Measurements from ENCODE around the gene NMNAT3.

Gene NMNAT3

DNA sequence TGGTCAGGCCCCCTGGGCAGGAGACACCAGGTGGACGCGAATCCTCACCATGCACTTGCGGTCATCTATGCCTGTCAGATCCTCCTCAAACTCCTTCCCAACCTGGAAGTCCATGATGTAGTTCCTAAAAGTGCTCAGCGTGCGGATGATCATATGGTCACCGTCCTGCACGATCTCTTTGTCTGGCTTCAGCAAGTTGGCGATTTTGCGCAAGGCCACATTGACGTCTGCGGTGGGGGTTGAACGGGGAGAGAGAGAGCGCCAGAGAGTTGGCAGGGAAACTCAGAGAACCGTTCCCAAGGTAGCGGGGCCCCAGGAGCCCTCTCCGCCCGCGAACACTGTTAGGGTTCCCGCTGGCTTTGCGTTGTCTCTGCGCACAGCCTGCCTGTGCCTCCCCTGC lies 139.0 kb downstream of the NMNAT3 start:
- Histone ChIP-seq H3K9me3 (ENCODE audit: control insufficient read depth, low read depth, low read length) (no peaks in the 10 kb centered on the region), H3K4me3 (ENCODE audit: low read length) (peak overlapping the region; percentile 83), H3K27ac (ENCODE audit: low read length) (no peak overlapping the region), H3K9ac (ENCODE audit: low read length) (peak overlapping the region; percentile 86), H3K27me3 (ENCODE audit: control insufficient read depth, insufficient read depth, low read length) (peaks cover 36% of the 10 kb centered on the region), H3K36me3 (ENCODE audit: control insufficient read depth, low read depth, low read length) (no peaks in the 10 kb centered on the region), H3K4me1 (ENCODE audit: control insufficient read depth, low read depth, low read length) (peaks cover 32% of the 10 kb centered on the region)

DNA sequence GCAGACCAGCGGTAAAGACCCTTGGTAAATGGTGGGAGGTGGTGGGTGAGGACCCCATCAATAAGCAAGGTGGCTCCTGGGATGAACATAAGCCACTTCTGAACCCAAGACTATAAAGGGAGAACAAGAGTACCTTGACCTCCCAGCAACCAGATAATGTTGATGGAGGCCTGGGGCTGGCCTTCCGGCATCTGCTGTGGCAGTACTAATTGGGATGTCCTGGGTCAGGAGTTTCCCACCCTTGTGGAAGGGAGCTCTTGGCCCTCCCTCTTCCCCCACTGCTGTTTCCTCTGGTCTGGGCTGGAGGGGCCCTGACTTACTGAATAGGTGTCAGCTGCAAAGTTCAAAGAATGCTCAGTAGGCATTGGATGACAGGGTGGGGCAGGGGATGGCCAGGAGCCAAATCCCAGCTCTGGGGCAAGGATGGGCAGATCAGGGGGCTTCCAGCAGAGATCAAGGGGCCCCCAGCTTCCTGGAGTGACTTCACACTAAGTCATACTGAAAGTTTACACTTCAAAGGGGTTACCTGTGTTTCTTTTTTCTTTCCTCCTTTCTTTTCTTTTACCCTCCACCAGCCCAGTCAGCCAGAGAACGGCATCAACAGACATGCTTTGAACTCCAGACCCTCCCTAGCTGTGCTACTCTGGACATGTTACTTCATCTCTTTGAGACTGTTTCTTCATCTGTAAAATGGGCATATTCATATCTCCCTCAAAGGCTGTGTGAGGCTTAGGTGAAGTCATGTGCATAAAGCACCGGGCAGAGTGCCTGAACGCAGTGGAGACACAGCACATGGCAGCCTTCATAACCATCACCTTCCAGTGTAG lies 139.8 kb downstream of the NMNAT3 start:
- Histone ChIP-seq H3K4me3 (ENCODE audit: low read length) (peak overlapping the region; percentile 83), H3K27ac (ENCODE audit: low read length) (no peak overlapping the region), H3K36me3 (ENCODE audit: control insufficient read depth, low read depth, low read length) (no peaks in the 10 kb centered on the region), H3K9ac (ENCODE audit: low read length) (no peak overlapping the region), H3K4me1 (ENCODE audit: control insufficient read depth, low read depth, low read length) (peaks cover 35% of the 10 kb centered on the region), H3K27me3 (ENCODE audit: control insufficient read depth, insufficient read depth, low read length) (peaks cover 36% of the 10 kb centered on the region), H3K9me3 (ENCODE audit: control insufficient read depth, low read depth, low read length) (no peaks in the 10 kb centered on the region)

DNA sequence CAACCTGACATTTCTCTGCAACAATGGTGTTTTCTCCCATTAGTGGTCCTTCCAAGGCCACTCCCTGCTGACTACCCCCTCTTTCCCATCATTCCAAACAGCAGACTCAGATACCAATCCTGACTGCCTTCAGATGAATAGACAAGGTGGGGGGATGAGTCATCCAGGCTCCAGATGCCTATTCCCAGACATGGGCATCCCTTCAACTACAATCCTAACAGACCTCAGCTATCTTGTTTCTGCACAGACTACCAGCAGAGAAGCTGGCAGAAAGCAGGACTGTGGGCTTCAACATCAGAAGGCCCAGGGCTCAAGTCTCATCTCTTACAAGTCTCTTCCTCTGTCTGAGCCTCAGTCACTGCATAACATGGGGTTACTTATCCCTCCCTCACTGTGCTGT lies 140.4 kb downstream of the NMNAT3 start:
- H3K27ac ChIP-seq (ENCODE audit: low read length), result no peak overlapping the region
- H3K4me1 ChIP-seq (ENCODE audit: control insufficient read depth, low read depth, low read length), result peaks cover 41% of the 10 kb centered on the region
- no peaks in the 10 kb centered on the region for H3K36me3 ChIP-seq (ENCODE audit: control insufficient read depth, low read depth, low read length)
- no peak overlapping the region for H3K9ac ChIP-seq (ENCODE audit: low read length)
- H3K27me3 ChIP-seq (ENCODE audit: control insufficient read depth, insufficient read depth, low read length), result peaks cover 36% of the 10 kb centered on the region
- no peak overlapping the region for H3K4me3 ChIP-seq (ENCODE audit: low read length)
- H3K9me3 ChIP-seq (ENCODE audit: control insufficient read depth, low read depth, low read length), result no peaks in the 10 kb centered on the region

DNA sequence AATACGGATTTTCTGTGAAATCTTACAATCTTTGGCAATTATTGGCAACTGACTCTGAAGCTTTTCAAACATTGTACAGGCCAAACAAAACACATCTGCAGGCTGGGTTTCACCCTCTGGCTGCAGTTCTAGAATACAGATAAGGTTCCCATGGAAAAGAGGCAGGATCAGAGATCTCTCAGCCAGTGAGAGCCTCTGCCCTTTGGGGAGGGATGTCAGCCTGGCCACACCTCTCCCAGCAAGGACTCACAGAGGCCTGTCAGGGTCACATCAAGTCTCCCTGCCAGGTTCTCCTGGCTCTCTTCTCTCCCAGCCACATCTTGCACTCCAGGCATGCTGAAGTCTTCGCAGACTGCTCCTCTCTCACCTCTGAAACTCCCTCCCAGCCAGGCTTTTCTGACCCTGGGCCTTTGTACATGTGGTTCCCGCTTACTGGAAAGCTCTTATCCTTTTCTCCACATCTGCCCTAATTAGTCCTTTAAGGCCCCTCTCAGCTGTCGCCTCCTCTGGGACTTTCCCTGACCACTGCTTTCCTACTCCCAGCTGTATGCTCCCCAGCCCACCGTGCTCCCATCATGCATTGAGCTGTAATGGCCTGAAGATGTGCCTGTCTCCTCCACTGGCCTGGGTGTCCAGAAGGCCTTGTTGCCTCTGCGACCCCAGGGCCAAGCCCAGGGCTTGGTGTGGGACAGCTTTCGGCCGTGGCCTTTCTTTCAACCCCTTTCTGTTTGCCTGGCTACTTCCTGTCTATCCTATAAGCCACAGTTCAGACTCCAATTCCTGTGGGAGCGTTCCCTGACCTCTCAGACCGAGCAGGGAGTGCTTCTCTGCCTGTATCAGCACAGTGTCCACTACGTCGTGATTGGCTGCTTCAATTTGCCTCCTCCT lies 142.5 kb downstream of the NMNAT3 start:
- Histone ChIP-seq H3K27ac (ENCODE audit: low read length) (no peak overlapping the region), H3K9ac (ENCODE audit: low read length) (no peak overlapping the region), H3K4me3 (ENCODE audit: low read length) (no peak overlapping the region)

DNA sequence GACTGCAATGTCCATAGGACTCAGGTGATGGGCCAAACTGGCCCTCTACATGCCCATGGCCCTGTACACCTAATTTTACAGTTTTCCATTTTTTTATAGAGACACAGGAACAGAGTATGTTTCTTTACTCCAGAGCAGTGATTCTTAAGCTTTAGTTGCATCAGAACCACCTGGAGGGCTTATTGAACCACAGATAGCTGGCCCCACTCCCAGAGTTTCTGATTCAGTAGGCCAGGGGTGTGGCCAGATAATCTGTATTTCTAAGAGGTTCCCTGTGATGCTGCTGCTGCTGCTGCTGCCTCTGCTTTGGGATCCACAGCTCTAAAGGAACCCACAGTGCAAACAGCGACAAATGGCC lies 143.3 kb downstream of the NMNAT3 start:
- Histone ChIP-seq H3K27ac (ENCODE audit: low read length) (no peak overlapping the region), H3K4me1 (ENCODE audit: control insufficient read depth, low read depth, low read length) (peaks cover 44% of the 10 kb centered on the region), H3K27me3 (ENCODE audit: control insufficient read depth, insufficient read depth, low read length) (peaks cover 21% of the 10 kb centered on the region), H3K9me3 (ENCODE audit: control insufficient read depth, low read depth, low read length) (no peaks in the 10 kb centered on the region), H3K36me3 (ENCODE audit: control insufficient read depth, low read depth, low read length) (no peaks in the 10 kb centered on the region), H3K9ac (ENCODE audit: low read length) (no peak overlapping the region), H3K4me3 (ENCODE audit: low read length) (no peak overlapping the region)

More for the DNA sequence above, 142.5 kb downstream of the NMNAT3 start:
- peaks cover 21% of the 10 kb centered on the region for H3K27me3 ChIP-seq (ENCODE audit: control insufficient read depth, insufficient read depth, low read length)
- no peaks in the 10 kb centered on the region for H3K9me3 ChIP-seq (ENCODE audit: control insufficient read depth, low read depth, low read length)
- peaks cover 44% of the 10 kb centered on the region for H3K4me1 ChIP-seq (ENCODE audit: control insufficient read depth, low read depth, low read length)
- no peaks in the 10 kb centered on the region for H3K36me3 ChIP-seq (ENCODE audit: control insufficient read depth, low read depth, low read length)

DNA sequence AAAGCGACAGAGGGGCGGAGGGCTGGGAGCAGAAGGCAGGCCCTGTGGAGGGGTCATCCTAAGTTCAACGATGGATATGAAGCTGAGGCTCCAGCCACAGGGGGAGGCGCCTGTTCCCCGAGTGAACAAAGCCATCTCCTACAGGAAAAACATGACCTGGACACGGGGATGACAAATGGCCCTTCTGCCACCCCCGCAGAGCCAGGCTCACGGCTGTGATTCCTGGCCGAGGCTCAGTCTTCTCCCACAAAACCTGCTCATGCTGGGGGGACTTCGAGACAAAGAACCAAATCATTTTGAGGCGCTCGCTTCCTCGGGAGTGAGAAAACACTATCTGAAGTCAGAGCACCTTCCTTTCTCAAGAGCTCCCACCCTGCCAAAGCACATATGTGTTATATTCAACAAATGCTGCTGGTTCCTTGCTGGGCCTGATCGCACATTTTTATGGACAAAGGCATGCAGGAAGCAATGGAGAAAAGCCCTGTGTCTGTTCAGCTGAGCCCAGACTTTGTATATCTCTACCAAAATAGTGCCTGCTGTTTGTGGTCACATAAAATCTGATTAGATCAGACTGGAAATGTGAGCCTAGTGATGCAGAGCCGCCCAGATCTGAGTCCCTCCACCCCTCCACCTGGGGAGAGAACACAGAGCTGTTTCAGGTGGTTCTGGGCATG lies 143.9 kb downstream of the NMNAT3 start:
- Histone ChIP-seq H3K9ac (ENCODE audit: low read length) (no peak overlapping the region), H3K4me1 (ENCODE audit: control insufficient read depth, low read depth, low read length) (peaks cover 44% of the 10 kb centered on the region), H3K27ac (ENCODE audit: low read length) (no peak overlapping the region), H3K27me3 (ENCODE audit: control insufficient read depth, insufficient read depth, low read length) (peaks cover 17% of the 10 kb centered on the region), H3K36me3 (ENCODE audit: control insufficient read depth, low read depth, low read length) (no peaks in the 10 kb centered on the region), H3K4me3 (ENCODE audit: low read length) (no peak overlapping the region), H3K9me3 (ENCODE audit: control insufficient read depth, low read depth, low read length) (no peaks in the 10 kb centered on the region)

DNA sequence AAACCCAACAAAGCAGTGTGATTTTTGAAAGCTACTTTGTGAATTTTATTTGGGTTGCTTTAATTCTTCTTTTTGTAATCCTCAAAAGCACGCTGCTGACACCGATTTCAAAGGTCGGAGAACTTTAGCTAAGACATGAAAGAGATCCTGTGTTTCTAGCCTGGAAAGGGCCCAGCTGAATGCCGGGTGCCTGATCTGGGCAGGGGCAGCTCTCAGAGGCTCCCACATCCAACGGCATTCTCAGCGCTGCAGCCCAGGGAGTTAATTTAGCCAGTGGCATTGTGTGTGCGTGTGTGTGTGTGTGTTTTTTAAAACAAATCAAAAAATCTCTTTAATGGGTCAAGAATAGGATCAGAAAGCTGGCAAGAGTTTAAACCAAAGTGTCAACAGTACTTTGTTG lies 144.8 kb downstream of the NMNAT3 start:
- no peaks in the 10 kb centered on the region for H3K36me3 ChIP-seq (ENCODE audit: control insufficient read depth, low read depth, low read length)
- no peaks in the 10 kb centered on the region for H3K9me3 ChIP-seq (ENCODE audit: control insufficient read depth, low read depth, low read length)
- H3K4me3 ChIP-seq (ENCODE audit: low read length), result no peak overlapping the region
- H3K4me1 ChIP-seq (ENCODE audit: control insufficient read depth, low read depth, low read length), result peaks cover 39% of the 10 kb centered on the region
- no peak overlapping the region for H3K27ac ChIP-seq (ENCODE audit: low read length)
- no peak overlapping the region for H3K9ac ChIP-seq (ENCODE audit: low read length)
- peaks cover 7% of the 10 kb centered on the region for H3K27me3 ChIP-seq (ENCODE audit: control insufficient read depth, insufficient read depth, low read length)

DNA sequence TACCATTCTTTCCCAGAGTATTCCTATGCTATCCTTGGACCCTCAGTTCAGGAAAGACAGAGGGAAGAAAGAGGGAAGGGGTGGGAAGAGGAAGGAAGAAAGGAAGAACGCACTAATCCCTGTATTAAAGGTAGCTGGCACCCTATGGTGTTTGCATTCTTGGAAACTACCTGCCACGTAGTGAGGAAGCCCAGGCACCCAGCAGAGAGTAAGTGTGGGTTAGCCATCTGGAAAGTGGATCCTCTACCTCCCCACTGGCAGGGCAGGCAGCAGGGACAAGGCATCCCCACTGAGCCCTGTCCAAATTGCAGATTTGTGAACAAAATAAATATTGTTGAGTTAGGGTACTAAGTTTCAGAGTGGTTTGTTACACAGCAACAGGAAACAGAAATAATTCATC lies 147.1 kb downstream of the NMNAT3 start:
- Histone ChIP-seq H3K27ac (ENCODE audit: low read length) (no peak overlapping the region), H3K9ac (ENCODE audit: low read length) (no peak overlapping the region), H3K9me3 (ENCODE audit: control insufficient read depth, low read depth, low read length) (no peaks in the 10 kb centered on the region), H3K36me3 (ENCODE audit: control insufficient read depth, low read depth, low read length) (no peaks in the 10 kb centered on the region), H3K27me3 (ENCODE audit: control insufficient read depth, insufficient read depth, low read length) (no peaks in the 10 kb centered on the region), H3K4me1 (ENCODE audit: control insufficient read depth, low read depth, low read length) (peaks cover 39% of the 10 kb centered on the region), H3K4me3 (ENCODE audit: low read length) (no peak overlapping the region)

DNA sequence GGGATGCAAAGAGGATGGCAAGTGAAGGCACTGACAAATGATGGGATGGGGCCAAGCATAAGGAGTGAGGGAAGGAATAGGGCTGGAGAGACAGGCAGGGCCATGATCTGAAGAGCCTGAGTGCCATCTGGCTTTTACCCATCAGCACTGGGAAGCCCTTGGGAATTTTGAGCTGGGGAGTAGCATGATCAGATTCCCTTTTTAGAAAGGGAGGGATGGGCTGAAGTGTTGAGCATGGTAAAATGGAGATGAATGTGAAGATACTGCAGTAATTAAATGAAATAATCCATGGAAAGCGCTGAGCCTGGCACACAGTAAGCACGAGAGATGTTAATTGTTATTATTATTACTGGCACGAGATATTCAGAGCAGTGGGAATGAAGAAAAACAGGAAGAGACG lies 148.1 kb downstream of the NMNAT3 start:
- Histone ChIP-seq H3K4me3 (ENCODE audit: low read length) (no peak overlapping the region), H3K27me3 (ENCODE audit: control insufficient read depth, insufficient read depth, low read length) (peaks cover 7% of the 10 kb centered on the region), H3K9ac (ENCODE audit: low read length) (no peak overlapping the region), H3K9me3 (ENCODE audit: control insufficient read depth, low read depth, low read length) (no peaks in the 10 kb centered on the region), H3K4me1 (ENCODE audit: control insufficient read depth, low read depth, low read length) (peaks cover 38% of the 10 kb centered on the region), H3K27ac (ENCODE audit: low read length) (no peak overlapping the region), H3K36me3 (ENCODE audit: control insufficient read depth, low read depth, low read length) (no peaks in the 10 kb centered on the region)

DNA sequence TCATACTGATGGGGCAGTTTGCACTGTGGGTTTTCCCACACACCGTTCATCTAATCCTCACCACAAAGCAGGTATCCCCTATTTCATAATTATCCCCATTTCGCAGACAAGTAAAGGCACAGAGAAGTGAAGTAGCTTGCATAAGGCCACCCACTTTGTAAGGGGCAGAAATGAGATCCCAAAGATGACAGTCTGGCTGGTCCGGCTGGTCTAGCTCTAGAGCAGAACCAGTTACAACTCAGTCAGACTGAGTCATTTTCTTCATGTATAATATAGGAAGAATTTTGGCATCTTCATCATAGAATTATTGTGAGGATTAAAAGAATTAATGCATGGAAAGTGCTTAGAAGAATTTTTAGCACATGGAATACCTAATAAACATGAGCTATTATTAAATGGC lies 148.8 kb downstream of the NMNAT3 start:
- Histone ChIP-seq H3K9ac (ENCODE audit: low read length) (no peak overlapping the region), H3K27ac (ENCODE audit: low read length) (no peak overlapping the region), H3K36me3 (ENCODE audit: control insufficient read depth, low read depth, low read length) (no peaks in the 10 kb centered on the region), H3K4me3 (ENCODE audit: low read length) (no peak overlapping the region), H3K27me3 (ENCODE audit: control insufficient read depth, insufficient read depth, low read length) (peaks cover 14% of the 10 kb centered on the region), H3K4me1 (ENCODE audit: control insufficient read depth, low read depth, low read length) (peaks cover 38% of the 10 kb centered on the region), H3K9me3 (ENCODE audit: control insufficient read depth, low read depth, low read length) (no peaks in the 10 kb centered on the region)

DNA sequence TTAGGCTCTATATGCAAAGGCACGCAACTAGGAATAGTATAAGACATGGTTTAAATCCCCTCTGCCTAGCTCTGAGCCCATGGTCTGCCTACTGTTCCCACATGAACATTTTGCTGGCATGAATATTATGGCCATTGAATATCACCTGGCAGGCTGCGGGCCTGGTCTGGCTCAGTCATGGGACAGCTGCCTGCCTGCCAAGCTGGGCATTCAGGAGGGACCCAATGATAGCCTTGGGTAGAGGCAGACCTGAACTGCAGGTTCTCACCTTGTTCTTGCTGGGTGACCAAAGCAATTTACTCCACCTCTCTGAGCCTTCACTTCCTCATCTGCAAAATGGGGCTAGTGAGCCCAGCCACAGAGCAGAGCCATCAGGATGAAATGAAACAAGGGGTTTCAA lies 149.5 kb downstream of the NMNAT3 start:
- peaks cover 41% of the 10 kb centered on the region for H3K4me1 ChIP-seq (ENCODE audit: control insufficient read depth, low read depth, low read length)
- no peaks in the 10 kb centered on the region for H3K9me3 ChIP-seq (ENCODE audit: control insufficient read depth, low read depth, low read length)
- no peak overlapping the region for H3K4me3 ChIP-seq (ENCODE audit: low read length)
- no peaks in the 10 kb centered on the region for H3K36me3 ChIP-seq (ENCODE audit: control insufficient read depth, low read depth, low read length)
- H3K27me3 ChIP-seq (ENCODE audit: control insufficient read depth, insufficient read depth, low read length), result peaks cover 16% of the 10 kb centered on the region
- H3K9ac ChIP-seq (ENCODE audit: low read length), result no peak overlapping the region
- no peak overlapping the region for H3K27ac ChIP-seq (ENCODE audit: low read length)
